ENCODE data around the gene ARHGAP26. TPM values are rescaled to one million over a fixed set of nuclear protein-coding genes. Genes with fewer than 3 reads are reported as not detected.

Gene ARHGAP26
- total RNA-seq, 1 donor from 2014 or later: 17.1 TPM

DNA sequence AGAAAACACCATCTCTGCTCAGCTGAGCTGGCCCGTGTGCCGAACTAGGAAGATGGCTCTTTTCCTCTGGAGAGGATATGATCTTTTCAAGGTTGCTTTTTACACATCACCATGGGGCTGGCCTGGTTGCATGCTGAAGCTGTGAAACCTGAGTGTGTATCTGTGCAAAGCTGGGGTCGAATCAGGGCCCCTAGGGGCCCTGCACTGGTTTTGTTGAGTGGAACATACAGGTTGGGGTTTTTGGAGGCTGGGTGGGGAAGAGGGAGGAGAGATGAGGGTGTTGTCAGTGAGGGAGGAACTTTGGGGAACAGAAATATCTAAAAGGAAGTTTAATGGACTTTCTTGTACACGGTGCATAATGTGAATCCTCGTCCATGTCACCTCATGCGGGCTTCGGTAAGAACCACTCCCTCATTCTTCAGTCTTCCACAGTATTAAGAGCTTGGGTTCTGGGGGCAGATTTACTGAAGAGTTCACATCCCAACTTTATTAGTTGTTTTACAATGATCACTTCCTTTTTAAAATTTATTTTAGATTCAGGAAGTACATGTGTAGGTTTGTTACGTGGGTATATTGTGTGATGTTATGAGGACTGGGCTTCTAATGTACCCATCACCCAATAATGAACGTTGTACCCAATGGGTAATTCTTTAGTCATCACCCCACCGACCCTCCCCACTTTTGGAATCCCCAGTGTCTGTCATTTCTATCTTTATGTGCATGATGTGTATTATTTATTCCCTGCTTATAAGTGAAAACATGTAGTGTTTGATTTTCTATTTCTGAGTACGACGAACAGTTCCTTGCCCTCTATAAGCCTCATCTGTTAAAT lies 395.1 kb downstream of the ARHGAP26 start:
- FAIRE-seq (no peak), DNase-seq (ENCODE audit: low read depth) (no peak)
- TF ChIP-seq, protein P1, sequence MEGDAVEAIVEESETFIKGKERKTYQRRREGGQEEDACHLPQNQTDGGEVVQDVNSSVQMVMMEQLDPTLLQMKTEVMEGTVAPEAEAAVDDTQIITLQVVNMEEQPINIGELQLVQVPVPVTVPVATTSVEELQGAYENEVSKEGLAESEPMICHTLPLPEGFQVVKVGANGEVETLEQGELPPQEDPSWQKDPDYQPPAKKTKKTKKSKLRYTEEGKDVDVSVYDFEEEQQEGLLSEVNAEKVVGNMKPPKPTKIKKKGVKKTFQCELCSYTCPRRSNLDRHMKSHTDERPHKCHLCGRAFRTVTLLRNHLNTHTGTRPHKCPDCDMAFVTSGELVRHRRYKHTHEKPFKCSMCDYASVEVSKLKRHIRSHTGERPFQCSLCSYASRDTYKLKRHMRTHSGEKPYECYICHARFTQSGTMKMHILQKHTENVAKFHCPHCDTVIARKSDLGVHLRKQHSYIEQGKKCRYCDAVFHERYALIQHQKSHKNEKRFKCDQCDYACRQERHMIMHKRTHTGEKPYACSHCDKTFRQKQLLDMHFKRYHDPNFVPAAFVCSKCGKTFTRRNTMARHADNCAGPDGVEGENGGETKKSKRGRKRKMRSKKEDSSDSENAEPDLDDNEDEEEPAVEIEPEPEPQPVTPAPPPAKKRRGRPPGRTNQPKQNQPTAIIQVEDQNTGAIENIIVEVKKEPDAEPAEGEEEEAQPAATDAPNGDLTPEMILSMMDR (IDR thresholded peaks at IDR 0.05; ENCODE audit: insufficient read depth, low read length, severe bottlenecking): no peak
- Histone ChIP-seq H3K36me3 (ENCODE audit: control insufficient read depth, insufficient read depth, low read length) (no peaks in the 10 kb centered on the region), H3K4me3 (ENCODE audit: low read depth, low read length) (no peak overlapping the region), H3K27me3 (ENCODE audit: control insufficient read depth, insufficient read depth, low read length) (no peaks in the 10 kb centered on the region)

- no peak for DNase-seq (ENCODE audit: low read depth)
- TF ChIP-seq, protein P1 (IDR thresholded peaks at IDR 0.05; ENCODE audit: insufficient read depth, low read length, severe bottlenecking): no peak
- no peak for FAIRE-seq
- Histone ChIP-seq H3K36me3 (ENCODE audit: control insufficient read depth, insufficient read depth, low read length) (no peaks in the 10 kb centered on the region), H3K4me3 (ENCODE audit: low read depth, low read length) (no peak overlapping the region), H3K27me3 (ENCODE audit: control insufficient read depth, insufficient read depth, low read length) (no peaks in the 10 kb centered on the region)
These were observed 395.9 kb downstream of the ARHGAP26 start for GRCh38 chr5:143166090-143166489.

- DNase-seq (ENCODE audit: low read depth): no peak
- no peak for FAIRE-seq
- Histone ChIP-seq H3K36me3 (ENCODE audit: control insufficient read depth, insufficient read depth, low read length) (no peaks in the 10 kb centered on the region), H3K27me3 (ENCODE audit: control insufficient read depth, insufficient read depth, low read length) (no peaks in the 10 kb centered on the region), H3K4me3 (ENCODE audit: low read depth, low read length) (no peak overlapping the region)
- TF ChIP-seq, protein P1 (IDR thresholded peaks at IDR 0.05; ENCODE audit: insufficient read depth, low read length, severe bottlenecking): no peak
These were observed 396.7 kb downstream of the ARHGAP26 start for GRCh38 chr5:143166661-143167420.

DNA sequence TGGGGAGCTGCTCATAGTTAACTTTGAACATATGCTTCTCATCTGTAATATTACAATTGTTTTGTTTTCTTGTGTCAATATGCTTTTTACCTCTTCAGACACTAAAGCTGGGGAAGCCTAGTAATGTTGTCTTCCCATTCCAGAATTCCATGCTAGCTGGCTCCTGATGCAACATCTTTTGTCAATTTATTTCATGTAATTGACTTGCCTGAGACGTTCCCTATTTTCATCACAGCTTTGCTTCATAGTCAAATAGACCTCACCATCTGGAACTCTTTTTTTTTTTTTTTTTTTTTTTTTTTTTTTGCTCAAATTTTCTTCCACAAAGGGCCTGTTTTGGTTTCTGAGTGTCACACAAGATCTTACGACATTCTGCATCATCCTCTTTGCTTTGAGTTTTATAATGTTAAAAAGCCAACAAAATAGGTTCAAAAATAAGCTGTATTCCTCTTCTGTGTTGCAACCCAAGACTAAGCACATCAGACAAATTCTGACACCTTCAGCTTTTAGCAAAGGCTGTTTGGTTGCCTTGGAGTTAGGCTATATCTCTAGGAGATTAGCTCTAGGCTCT lies 398.1 kb downstream of the ARHGAP26 start:
- Histone ChIP-seq H3K4me3 (ENCODE audit: low read depth, low read length) (no peak overlapping the region), H3K36me3 (ENCODE audit: control insufficient read depth, insufficient read depth, low read length) (no peaks in the 10 kb centered on the region), H3K27me3 (ENCODE audit: control insufficient read depth, insufficient read depth, low read length) (no peaks in the 10 kb centered on the region)
- FAIRE-seq: no peak
- TF ChIP-seq, protein P1 (IDR thresholded peaks at IDR 0.05; ENCODE audit: insufficient read depth, low read length, severe bottlenecking): no peak
- no peak for DNase-seq (ENCODE audit: low read depth)

GRCh38 chr5:143168921-143169810 lies 399.0 kb downstream of the ARHGAP26 start:
- TF ChIP-seq, protein P1 (IDR thresholded peaks at IDR 0.05; ENCODE audit: insufficient read depth, low read length, severe bottlenecking): no peak
- FAIRE-seq: no peak

More at GRCh38 chr5:143168921-143169810, 399.0 kb downstream of the ARHGAP26 start:
- no peak for DNase-seq (ENCODE audit: low read depth)
- Histone ChIP-seq H3K27me3 (ENCODE audit: control insufficient read depth, insufficient read depth, low read length) (no peaks in the 10 kb centered on the region), H3K4me3 (ENCODE audit: low read depth, low read length) (no peak overlapping the region), H3K36me3 (ENCODE audit: control insufficient read depth, insufficient read depth, low read length) (no peaks in the 10 kb centered on the region)

Measured in bronchial epithelial cell (primary cell).